GM12865 (cell line): ENCODE results near the gene MAML3.

ENCODE experiments used
- DNase-seq: peaks from one replicate; pipeline ENCODE4 v3.0.0; 2010; ENCODE audit warnings: low read depth
- H3K4me3 ChIP-seq: 2 replicates; pipeline ENCODE4 v1.5.1; 2011; ENCODE audit warnings: mild to moderate bottlenecking, low read depth, low read length, control low read depth
- CTCF ChIP-seq: IDR thresholded peaks from 2 replicates; pipeline ENCODE4 v1.5.1; 2011; ENCODE audit warnings: low read length, control low read depth, low read depth, inconsistent platforms; ENCODE audit not compliant: insufficient read depth; ENCODE audit errors: missing control alignments

The MAML3 gene

GRCh38 chr4:139841464-139842195, 312.4 kb downstream of the MAML3 start:
- no peak for DNase-seq
- no peak for TF ChIP-seq CTCF
- no peak overlapping the region for H3K4me3 ChIP-seq

GRCh38 chr4:139840773-139841172, 313.2 kb downstream of the MAML3 start:
- no peak overlapping the region for H3K4me3 ChIP-seq
- no peak for TF ChIP-seq CTCF
- DNase-seq = no peak

- DNase-seq = no peak
- H3K4me3 ChIP-seq = no peak overlapping the region
- TF ChIP-seq CTCF = no peak
Measured at GRCh38 chr4:139839403-139840031, 314.5 kb downstream of the MAML3 start.

- H3K4me3 ChIP-seq = no peak overlapping the region
- no peak for DNase-seq
- no peak for TF ChIP-seq CTCF
Measured at GRCh38 chr4:139838811-139839210, 315.2 kb downstream of the MAML3 start.

GRCh38 chr4:139834981-139835391, 319.0 kb downstream of the MAML3 start:
- DNase-seq = no peak
- no peak for TF ChIP-seq CTCF
- H3K4me3 ChIP-seq = no peak overlapping the region

- DNase-seq = no peak
- TF ChIP-seq CTCF = no peak
- H3K4me3 ChIP-seq = no peak overlapping the region
Measured at GRCh38 chr4:139834226-139834662, 319.7 kb downstream of the MAML3 start.
